Heart right ventricle (tissue), 16 donors: Measurements from ENCODE around the gene SDHC. TPM values are rescaled to one million over a fixed set of nuclear protein-coding genes. Genes with fewer than 3 reads are reported as not detected.
A peak's percentile ranks its signal among the peaks of the same experiment; 100 is the strongest.
"Not testable (repeated sequence)": the region's sequence is repeated elsewhere in the genome, so short reads cannot be mapped to it uniquely, and the experiment has no call there.

Experiments
- ATAC-seq, 8 donors: fragments of 200-7000 bp; cut with Tn5 transposase; one replicate each; pipeline ENCODE4 v1.9.1; 2020; ENCODE audit warnings: mild to moderate bottlenecking in 8 of 8, moderate library complexity in 8 of 8, moderate number of reproducible peaks in 1 of 8
- DNase-seq, 2 donors: peaks; one replicate each; pipeline ENCODE4 v3.0.0-alpha.2; 2020
- H3K27ac ChIP-seq, 10 donors: fragments of 200-600 bp; sonication (generic) in 2 of 10; one replicate each; pipeline versions ENCODE4 v1.5.0 to v1.8.0; 2020 to 2022; ENCODE audit warnings: mild to moderate bottlenecking in 3 of 10
- H3K27me3 ChIP-seq, 7 donors: fragments of 200-600 bp; one replicate each; pipeline ENCODE4 v1.8.0; 2021 to 2022; ENCODE audit warnings: mild to moderate bottlenecking in 2 of 7
- H3K36me3 ChIP-seq, 9 donors: fragments of 200-600 bp; sonication (generic) in 1 of 9; one replicate each; pipeline versions ENCODE4 v1.5.0 to v1.8.0; 2020 to 2022; ENCODE audit warnings: mild to moderate bottlenecking in 2 of 9
- H3K4me1 ChIP-seq, 9 donors: fragments of 200-600 bp; sonication (generic) in 1 of 9; one replicate each; pipeline versions ENCODE4 v1.5.0 to v1.8.0; 2020 to 2022; ENCODE audit warnings: mild to moderate bottlenecking in 4 of 9
- H3K4me3 ChIP-seq, 10 donors: fragments of 200-600 bp; sonication (generic) in 2 of 10; one replicate each; pipeline versions ENCODE4 v1.5.0 to v1.8.0; 2020 to 2022; ENCODE audit warnings: mild to moderate bottlenecking in 7 of 10, moderate library complexity in 2 of 10
- H3K9me3 ChIP-seq, 11 donors: fragments of 200-600 bp in 10 of 11; sonication (generic) in 2 of 11; one replicate each; pipeline versions ENCODE4 v1.5.0 to v1.8.0; 2013 to 2022; ENCODE audit warnings: mild to moderate bottlenecking in 2 of 11, control low read depth in 1 of 11, moderate library complexity in 1 of 11
- CTCF ChIP-seq, 9 donors: fragments of 200-600 bp; sonication (generic) in 2 of 9; IDR thresholded peaks; one replicate each; pipeline versions ENCODE4 v1.5.0 to v1.8.0; 2021 to 2022; ENCODE audit warnings: antibody characterized with exemption in 9 of 9, mild to moderate bottlenecking in 5 of 9, moderate library complexity in 1 of 9
- WGBS, 2 donors: extraction: QIAGEN DNeasy Blood & Tissue Kit; methylation state at CpG; one replicate each; pipeline ENCODE4 v1.1.7; 2013; ENCODE audit warnings: inconsistent platforms in 1 of 2; 5-methylcytosine and 5-hydroxymethylcytosine counted together
- intact Hi-C, 10 donors: fragments of 100-400 bp; cut with DNase I; formaldehyde crosslinking; loops; one replicate each; pipeline versions ENCODE4 v1.11.1 to v1.14.2; 2022
- polyA plus RNA-seq, 2 donors: library from polyadenylated mRNA; stranded (reverse); fragments of 200-250 nt; gene quantifications; one replicate each; pipeline ENCODE4 v1.2.3, GENCODE V29; 2013
- total RNA-seq, 10 donors: library from RNA; stranded (reverse); fragmentation: NEBNext Ultra II Directional in 3 of 10; extraction: Animal tissue kit (Norgen Biotek cat#: 25700) in 3 of 10; gene quantifications; one replicate each; pipeline versions ENCODE4 v1.2.1 to v1.2.4, GENCODE V29; 2021 to 2023
- donor health status: Arrhythmogenic right ventricular cardiomyopathy.
- donor health status: ischemic (EF 13 %, LVEDD 7.1; RV severe dilation, severe dysfunction).
- donor health status: healthy with polysubstance abuse.
- donor health status: DM: no; HTN: yes; CAD: no.
- donor health status: DM: no; HTN: no; CAD: no.
- donor health status: ischemic (EF 25% LVEDD 6.9; RV normal size, moderate dysfunction).
- donor health status: ischemic (EF 25% LVEDD 5.7; RV mildly dilated, moderate dysfunction).
- donor health status: healthy.
- donor health status: DM: yes; HTN: yes; CAD: no.
- donor health status: Ischemic cardiomyopathy.
- donor health status: ischemic (EF 35%, LVEDD 5.7; RV mildly dilated, moderate dysfunction).
- donor health status: nonischemic (EF 11% LVEDD 7.7; RV severe dilation, severe dysfunction).
- donor health status: DM: yes; HTN: yes; CAD: no.
- donor health status: PGD.
- donor health status: ischemic (EF 29% LVEDD 5.4; RV normal size, mild dysfunction).
- donor health status: nonischemic (EF 23%, LVEDD 6.1; RV moderate dilation, normal function).

The SDHC gene
- total and polyA plus RNA-seq, 12 donors = 18.1 to 459 (median 397) TPM

- H3K36me3 ChIP-seq = no peaks in the 10 kb centered on the region
- intact Hi-C loops = loop anchor here in 1 of 10 donors (10.0 kb wide), 1 partner anchor 352 kb away; the partner anchor contains the start of gene DUSP12
Observed at GRCh38 chr1:161393151-161393550, 79.0 kb downstream of the SDHC start.

GRCh38 chr1:161397038-161397437, 82.9 kb downstream of the SDHC start:
- not testable (repeated sequence) for H3K36me3 ChIP-seq, H3K4me3 ChIP-seq, ATAC-seq, H3K27me3 ChIP-seq, H3K27ac ChIP-seq, H3K9me3 ChIP-seq, DNase-seq
- intact Hi-C loops = loop anchor here in 1 of 10 donors (10.0 kb wide), 1 partner anchor 348 kb away; the partner anchor contains the start of gene DUSP12
- H3K4me1 ChIP-seq = peaks cover 0 to 26% (median 12%) of the 10 kb centered on the region in 9 donors
- WGBS, 2 donors = 94 to 96% methylated on average over 8 of the region's 8 CpGs

More at GRCh38 chr1:161393151-161393550, 79.0 kb downstream of the SDHC start:
- no peak for DNase-seq
- Histone ChIP-seq H3K27me3 (no peaks in the 10 kb centered on the region), H3K4me1 (peaks cover 0 to 20% (median 9%) of the 10 kb centered on the region in 9 donors), H3K4me3 (no peak overlapping the region), H3K27ac (no peak overlapping the region), H3K9me3 (no peaks in the 10 kb centered on the region)
- TF ChIP-seq CTCF (IDR thresholded peaks at IDR 0.05) = no peak
- ATAC-seq = no peak

GRCh38 chr1:161398900-161399256, 84.7 kb downstream of the SDHC start:
- H3K36me3 ChIP-seq = no peaks in the 10 kb centered on the region
- ATAC-seq (peak in 6 of 8 donors; percentile 16 to 36 (median 22)), DNase-seq (no peak)
- intact Hi-C loops = loop anchor here in 3 of 10 donors (1.0 to 10.0 kb wide), 2 partner anchors 9 to 346 kb away; partner anchors contain the start of gene DUSP12 (in 1 of the 3)
- TF ChIP-seq CTCF (IDR thresholded peaks at IDR 0.05) = no peak
- peaks cover 0 to 26% (median 12%) of the 10 kb centered on the region in 9 donors for H3K4me1 ChIP-seq
- H3K9me3 ChIP-seq = peaks cover 0 to 2% (median 0%) of the 10 kb centered on the region in 11 donors
- H3K27me3 ChIP-seq = peaks cover 0 to 2% (median 0%) of the 10 kb centered on the region in 7 donors
- H3K27ac ChIP-seq = peak overlapping the region; percentile 96 to 100 (median 100)
- H3K4me3 ChIP-seq = peak overlapping the region; percentile 57 to 88 (median 71)
- WGBS, 2 donors = 10 to 11% methylated on average over 17 of the region's 17 CpGs

GRCh38 chr1:161399257-161399998, 85.2 kb downstream of the SDHC start:
- peaks cover 0 to 26% (median 12%) of the 10 kb centered on the region in 9 donors for H3K4me1 ChIP-seq
- H3K27ac ChIP-seq = peak overlapping the region; percentile 96 to 100 (median 100)
- intact Hi-C loops = loop anchor here in 3 of 10 donors (1.0 to 10.0 kb wide), 2 partner anchors 9 to 345 kb away; partner anchors contain the start of gene DUSP12 (in 1 of the 3)
- no peaks in the 10 kb centered on the region for H3K36me3 ChIP-seq
- DNase-seq (peak; percentile 89 to 90), ATAC-seq (peak; percentile 87 to 93 (median 90))
- H3K9me3 ChIP-seq = peaks cover 0 to 6% (median 0%) of the 10 kb centered on the region in 11 donors
- TF ChIP-seq CTCF (IDR thresholded peaks at IDR 0.05) = peak; percentile 22 to 62 (median 43)
- 0 to 1% methylated on average over 53 of the region's 53 CpGs for WGBS, 2 donors
- H3K27me3 ChIP-seq = peaks cover 0 to 4% (median 0%) of the 10 kb centered on the region in 7 donors
- peak overlapping the region; percentile 57 to 88 (median 71) for H3K4me3 ChIP-seq
